Testis (tissue), 2 donors: ENCODE measurements around the gene DDX23.

Source experiments
- POLR2A ChIP-seq: fragments of 450-650 bp; IDR thresholded peaks from one replicate; pipeline ENCODE4 v1.6.1; 2017; ENCODE audit warnings: antibody characterized with exemption, mild to moderate bottlenecking, moderate library complexity
- TF ChIP-seq, protein P1 (sequence below), 3 experiments: fragments of 450-650 bp in 2 of 3; fragments of 200-600 bp in 1 of 3; sonication (generic) in 1 of 3; IDR thresholded peaks; one replicate each; pipeline ENCODE4 v1.5.1; 2016 to 2019; ENCODE audit warnings: antibody characterized with exemption in 3 of 3, mild to moderate bottlenecking in 2 of 3, moderate library complexity in 1 of 3

DNA sequence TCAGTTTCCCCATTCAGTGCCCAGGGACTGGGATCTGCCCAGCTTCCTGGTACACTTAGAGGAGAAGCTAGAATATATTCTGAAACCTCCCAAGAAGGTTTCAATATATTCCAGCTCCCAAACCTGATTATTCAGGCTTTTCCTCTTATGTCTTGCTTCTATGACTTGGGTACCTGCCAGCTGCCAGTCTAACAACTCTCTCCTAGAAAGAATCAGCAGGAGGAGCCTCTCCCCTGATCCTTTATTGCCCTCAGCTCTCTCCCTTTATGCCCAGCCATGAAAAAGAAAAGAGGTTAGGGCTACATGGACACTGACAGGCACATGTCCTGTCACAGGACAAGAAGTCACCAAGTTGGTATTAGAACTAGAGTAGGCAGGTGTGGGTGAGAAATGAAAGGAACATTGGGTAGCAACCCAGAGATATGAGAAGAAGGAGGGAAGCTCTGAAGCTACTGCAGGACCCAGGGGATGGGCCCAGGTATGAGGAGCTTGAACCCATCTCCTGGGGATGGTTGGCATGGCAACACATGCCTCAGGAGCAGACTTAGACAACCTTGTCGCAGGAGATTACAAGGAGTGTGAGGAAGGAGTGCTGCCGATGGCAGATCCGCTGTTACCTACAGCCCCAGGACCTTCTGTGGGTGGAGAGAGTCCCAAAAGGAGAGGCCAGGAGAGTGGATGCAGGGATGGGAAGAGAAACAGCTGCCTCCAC lies 35.7 kb downstream of the DDX23 start:
- TF ChIP-seq, protein P1, sequence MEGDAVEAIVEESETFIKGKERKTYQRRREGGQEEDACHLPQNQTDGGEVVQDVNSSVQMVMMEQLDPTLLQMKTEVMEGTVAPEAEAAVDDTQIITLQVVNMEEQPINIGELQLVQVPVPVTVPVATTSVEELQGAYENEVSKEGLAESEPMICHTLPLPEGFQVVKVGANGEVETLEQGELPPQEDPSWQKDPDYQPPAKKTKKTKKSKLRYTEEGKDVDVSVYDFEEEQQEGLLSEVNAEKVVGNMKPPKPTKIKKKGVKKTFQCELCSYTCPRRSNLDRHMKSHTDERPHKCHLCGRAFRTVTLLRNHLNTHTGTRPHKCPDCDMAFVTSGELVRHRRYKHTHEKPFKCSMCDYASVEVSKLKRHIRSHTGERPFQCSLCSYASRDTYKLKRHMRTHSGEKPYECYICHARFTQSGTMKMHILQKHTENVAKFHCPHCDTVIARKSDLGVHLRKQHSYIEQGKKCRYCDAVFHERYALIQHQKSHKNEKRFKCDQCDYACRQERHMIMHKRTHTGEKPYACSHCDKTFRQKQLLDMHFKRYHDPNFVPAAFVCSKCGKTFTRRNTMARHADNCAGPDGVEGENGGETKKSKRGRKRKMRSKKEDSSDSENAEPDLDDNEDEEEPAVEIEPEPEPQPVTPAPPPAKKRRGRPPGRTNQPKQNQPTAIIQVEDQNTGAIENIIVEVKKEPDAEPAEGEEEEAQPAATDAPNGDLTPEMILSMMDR (IDR thresholded peaks at IDR 0.05), result no peak
- no peak for TF ChIP-seq POLR2A
